Esophagus (tissue), 2 donors: Measurements from ENCODE around the gene LRMDA. TPM values are rescaled to one million over a fixed set of nuclear protein-coding genes. Genes with fewer than 3 reads are reported as not detected.

ENCODE experiments used
- H3K27ac ChIP-seq, 2 donors: one replicate each; pipeline ENCODE4 v1.5.1; 2013; ENCODE audit warnings: low read depth in 2 of 2, mild to moderate bottlenecking in 2 of 2, inconsistent platforms in 1 of 2, low read length in 1 of 2, moderate library complexity in 1 of 2
- H3K27me3 ChIP-seq, 2 donors: one replicate each; pipeline ENCODE4 v1.6.1; 2013; ENCODE audit warnings: low read length in 2 of 2, control low read depth in 1 of 2, mild to moderate bottlenecking in 1 of 2; ENCODE audit not compliant: insufficient read depth in 2 of 2, control insufficient read depth in 1 of 2
- H3K36me3 ChIP-seq, 2 donors: one replicate each; pipeline ENCODE4 v1.6.1; 2013; ENCODE audit warnings: low read length in 1 of 2; ENCODE audit not compliant: control insufficient read depth in 2 of 2, insufficient read depth in 2 of 2
- H3K4me1 ChIP-seq, 2 donors: one replicate each; pipeline ENCODE4 v1.6.1; 2013; ENCODE audit warnings: low read length in 1 of 2; ENCODE audit not compliant: control insufficient read depth in 2 of 2, insufficient read depth in 2 of 2
- H3K4me3 ChIP-seq, 2 donors: one replicate each; pipeline ENCODE4 v1.5.1; 2013; ENCODE audit warnings: low read length in 2 of 2, mild to moderate bottlenecking in 2 of 2, low read depth in 1 of 2, moderate library complexity in 1 of 2
- H3K9me3 ChIP-seq, 2 donors: one replicate each; pipeline ENCODE4 v1.6.1; 2013; ENCODE audit warnings: mild to moderate bottlenecking in 2 of 2, low read depth in 1 of 2, low read length in 1 of 2, moderate library complexity in 1 of 2; ENCODE audit not compliant: control insufficient read depth in 2 of 2, insufficient read depth in 1 of 2
- WGBS, 2 donors: extraction: QIAGEN DNeasy Blood & Tissue Kit; methylation state at CpG; one replicate each; pipeline ENCODE4 v1.1.7; 2013; 5-methylcytosine and 5-hydroxymethylcytosine counted together
- polyA plus RNA-seq, 2 donors: library from polyadenylated mRNA; stranded (reverse); fragments of 200-250 nt; gene quantifications; one replicate each; pipeline ENCODE4 v1.2.3, GENCODE V29; 2013
- donor health status: healthy with polysubstance abuse.
- donor health status: Bipolar disorder and iron deficiency.

The LRMDA gene
- polyA plus RNA-seq, 2 donors: 1.8 to 4.0 TPM

- Histone ChIP-seq H3K27me3 (no peaks in the 10 kb centered on the region), H3K4me3 (no peak overlapping the region), H3K9me3 (no peaks in the 10 kb centered on the region), H3K27ac (no peak overlapping the region), H3K36me3 (no peaks in the 10 kb centered on the region), H3K4me1 (no peaks in the 10 kb centered on the region)
- WGBS, 2 donors: 88 to 91% methylated on average over 5 of the region's 5 CpGs
Measured at GRCh38 chr10:75902816-75903215, 471.4 kb downstream of the LRMDA start.

- Histone ChIP-seq H3K36me3 (no peaks in the 10 kb centered on the region), H3K27me3 (no peaks in the 10 kb centered on the region), H3K4me1 (no peaks in the 10 kb centered on the region), H3K27ac (no peak overlapping the region), H3K4me3 (no peak overlapping the region), H3K9me3 (no peaks in the 10 kb centered on the region)
- 57 to 75% methylated on average over 15 of the region's 15 CpGs for WGBS, 2 donors
Measured at GRCh38 chr10:75904499-75905283, 473.3 kb downstream of the LRMDA start.

GRCh38 chr10:75905490-75905889 lies 474.1 kb downstream of the LRMDA start:
- Histone ChIP-seq H3K36me3 (no peaks in the 10 kb centered on the region), H3K4me3 (no peak overlapping the region), H3K27ac (no peak overlapping the region), H3K27me3 (no peaks in the 10 kb centered on the region), H3K4me1 (no peaks in the 10 kb centered on the region), H3K9me3 (no peaks in the 10 kb centered on the region)
- WGBS, 2 donors: 87 to 88% methylated on average over 4 of the region's 4 CpGs

GRCh38 chr10:75910032-75910431 lies 478.6 kb downstream of the LRMDA start:
- 51 to 59% methylated on average over 2 of the region's 2 CpGs for WGBS, 2 donors
- H3K36me3 ChIP-seq: no peaks in the 10 kb centered on the region
- H3K9me3 ChIP-seq: no peaks in the 10 kb centered on the region
- no peaks in the 10 kb centered on the region for H3K4me1 ChIP-seq
- no peak overlapping the region for H3K4me3 ChIP-seq
- H3K27me3 ChIP-seq: no peaks in the 10 kb centered on the region
- no peak overlapping the region for H3K27ac ChIP-seq

GRCh38 chr10:75911426-75911825 lies 480.0 kb downstream of the LRMDA start:
- Histone ChIP-seq H3K27ac (no peak overlapping the region), H3K36me3 (no peaks in the 10 kb centered on the region), H3K27me3 (no peaks in the 10 kb centered on the region), H3K4me1 (no peaks in the 10 kb centered on the region), H3K9me3 (no peaks in the 10 kb centered on the region), H3K4me3 (no peak overlapping the region)
- WGBS, 2 donors: 74 to 76% methylated on average over 2 of the region's 2 CpGs

GRCh38 chr10:75916906-75917305 lies 485.5 kb downstream of the LRMDA start:
- Histone ChIP-seq H3K4me1 (no peaks in the 10 kb centered on the region), H3K4me3 (no peak overlapping the region), H3K36me3 (no peaks in the 10 kb centered on the region), H3K9me3 (no peaks in the 10 kb centered on the region), H3K27me3 (no peaks in the 10 kb centered on the region), H3K27ac (no peak overlapping the region)
- WGBS, 2 donors: 70 to 85% methylated on average over 3 of the region's 3 CpGs

GRCh38 chr10:75919913-75920312 lies 488.5 kb downstream of the LRMDA start:
- Histone ChIP-seq H3K4me1 (no peaks in the 10 kb centered on the region), H3K9me3 (no peaks in the 10 kb centered on the region), H3K27ac (no peak overlapping the region), H3K27me3 (no peaks in the 10 kb centered on the region), H3K36me3 (no peaks in the 10 kb centered on the region), H3K4me3 (no peak overlapping the region)
- 67 to 79% methylated on average over 2 of the region's 2 CpGs for WGBS, 2 donors

- no peak overlapping the region for H3K27ac ChIP-seq
- no peaks in the 10 kb centered on the region for H3K9me3 ChIP-seq
- H3K4me3 ChIP-seq: no peak overlapping the region
- no peaks in the 10 kb centered on the region for H3K36me3 ChIP-seq
- no peaks in the 10 kb centered on the region for H3K27me3 ChIP-seq
- no peaks in the 10 kb centered on the region for H3K4me1 ChIP-seq
Measured at GRCh38 chr10:75922435-75922834, 491.0 kb downstream of the LRMDA start.

- no peaks in the 10 kb centered on the region for H3K9me3 ChIP-seq
- 72 to 76% methylated on average over 9 of the region's 9 CpGs for WGBS, 2 donors
Measured at GRCh38 chr10:75924309-75924902, 493.0 kb downstream of the LRMDA start.

GRCh38 chr10:75925999-75926398 lies 494.6 kb downstream of the LRMDA start:
- WGBS, 2 donors: 85 to 100% methylated on average over 1 of the region's 1 CpG
- H3K36me3 ChIP-seq: no peaks in the 10 kb centered on the region
- H3K27me3 ChIP-seq: no peaks in the 10 kb centered on the region
- no peaks in the 10 kb centered on the region for H3K9me3 ChIP-seq
- no peak overlapping the region for H3K4me3 ChIP-seq
- no peaks in the 10 kb centered on the region for H3K4me1 ChIP-seq
- H3K27ac ChIP-seq: no peak overlapping the region

More at GRCh38 chr10:75924309-75924902, 493.0 kb downstream of the LRMDA start:
- Histone ChIP-seq H3K27ac (no peak overlapping the region), H3K36me3 (no peaks in the 10 kb centered on the region), H3K4me1 (no peaks in the 10 kb centered on the region), H3K27me3 (no peaks in the 10 kb centered on the region), H3K4me3 (no peak overlapping the region)
